PC-9 (cell line): ENCODE results near the gene EPHA4. TPM values are rescaled to one million over a fixed set of nuclear protein-coding genes. Genes with fewer than 3 reads are reported as not detected.
A peak's percentile ranks its signal among the peaks of the same experiment; 100 is the strongest.

Experiments
- BruUV-seq: library from RNA; stranded (reverse); fragments of 400-500 nt; replicated peaks from 2 replicates; lab custom pipeline; 2021; lab: Mats Ljungman, UMichigan
- CTCF ChIA-PET: fragments of 300-600 bp; sonication (Branson Sonifier 250); formaldehyde crosslinking; loops from one replicate; lab custom pipeline; 2022; ENCODE audit warnings: antibody characterized with exemption; lab: Charles Lee
- POLR2A ChIA-PET: fragments of 300-600 bp; sonication (Branson Sonifier 250); formaldehyde crosslinking; loops from one replicate; lab custom pipeline; 2022; ENCODE audit warnings: antibody characterized with exemption; ENCODE audit not compliant: unreplicated experiment; lab: Charles Lee
- DNase-seq, 2 experiments: peaks; one replicate each; pipeline versions ENCODE4 v3.0.0 to v3.0.0-alpha.2; 2015 to 2022; ENCODE audit warnings: mixed read lengths in 1 of 2
- H2AFZ ChIP-seq: fragments of 200-600 bp; sonication (generic); 2 replicates; pipeline ENCODE4 v1.8.1; 2017; ENCODE audit warnings: antibody characterized with exemption
- H3F3A ChIP-seq: fragments of 200-600 bp; sonication (generic); 2 replicates; pipeline ENCODE4 v1.8.1; 2017; ENCODE audit warnings: antibody characterized with exemption, mild to moderate bottlenecking, low read depth; ENCODE audit not compliant: insufficient read depth
- H3K27ac ChIP-seq: fragments of 200-600 bp; sonication (generic); 2 replicates; pipeline ENCODE4 v1.6.1; 2016; ENCODE audit warnings: mixed run types
- H3K27me3 ChIP-seq: fragments of 200-600 bp; sonication (generic); 2 replicates; pipeline ENCODE4 v1.6.1; 2016; ENCODE audit warnings: low read depth, mixed run types; ENCODE audit not compliant: insufficient read depth
- H3K36me3 ChIP-seq: fragments of 200-600 bp; sonication (generic); 2 replicates; pipeline ENCODE4 v1.6.1; 2016; ENCODE audit warnings: low read depth, mixed run types
- H3K4me1 ChIP-seq: fragments of 200-600 bp; sonication (generic); replicated peaks from 2 replicates; pipeline ENCODE4 v1.6.1; 2016; ENCODE audit warnings: mixed run types; ENCODE audit not compliant: insufficient read depth
- H3K4me2 ChIP-seq: fragments of 200-600 bp; sonication (generic); 2 replicates; pipeline ENCODE4 v1.6.1; 2017; ENCODE audit warnings: mixed run types
- H3K4me3 ChIP-seq: fragments of 200-600 bp; sonication (generic); 2 replicates; pipeline ENCODE4 v1.6.1; 2016; ENCODE audit warnings: mixed run types
- H3K79me2 ChIP-seq: fragments of 200-600 bp; sonication (generic); 2 replicates; pipeline ENCODE4 v1.6.1; 2017; ENCODE audit warnings: low read depth, mixed run types
- H3K9me2 ChIP-seq: fragments of 200-600 bp; sonication (generic); 2 replicates; pipeline ENCODE4 v1.8.1; 2017; ENCODE audit warnings: mild to moderate bottlenecking; ENCODE audit not compliant: insufficient read depth
- H3K9me3 ChIP-seq: fragments of 200-600 bp; sonication (generic); 2 replicates; pipeline ENCODE4 v1.8.1; 2016; ENCODE audit warnings: low read depth; ENCODE audit not compliant: insufficient read depth
- H4K20me1 ChIP-seq: fragments of 200-600 bp; sonication (generic); 2 replicates; pipeline ENCODE4 v1.8.1; 2017; ENCODE audit not compliant: insufficient read depth
- EZH2 ChIP-seq: fragments of 200-600 bp; sonication (generic); IDR thresholded peaks from 2 replicates; pipeline ENCODE4 v1.8.0; 2017; ENCODE audit warnings: antibody characterized with exemption, low read depth
- intact Hi-C: fragments of 100-400 bp; cut with micrococcal nuclease; formaldehyde crosslinking; loops from one replicate; pipeline ENCODE4 v1.10.0; 2022; ENCODE audit not compliant: unreplicated experiment
- total RNA-seq: library from RNA; stranded (reverse); gene quantifications from 2 replicates; pipeline ENCODE4 v1.2.3, GENCODE V29; 2021
- TF ChIP-seq, protein P1 (sequence below): fragments of 200-600 bp; sonication (generic); conservative IDR thresholded peaks from 2 replicates; pipeline ENCODE4 v1.6.1; 2017; ENCODE audit warnings: mixed run types, antibody characterized with exemption, mild to moderate bottlenecking, moderate library complexity

The EPHA4 gene
- total RNA-seq, 1 experiment from 2014 or later: 10.6 TPM

GRCh38 chr2:221572821-221573429 is 821 bp upstream of the EPHA4 start:
- Histone ChIP-seq H3K9me3 (no peaks in the 10 kb centered on the region), H3K9me2 (no peaks in the 10 kb centered on the region), H3K36me3 (0 out of 2 replicates have a peak, but pooled peaks cover 2% of the 10 kb centered on the region), H3K79me2 (peaks cover 15% of the 10 kb centered on the region), H3K27ac (peak overlapping the region; percentile 51), H3F3A (peaks cover 14% of the 10 kb centered on the region; the same call in 1 of the 2 replicates), H3K27me3 (no peaks in the 10 kb centered on the region), H3K4me3 (peak overlapping the region; percentile 87), H2AFZ (peak overlapping the region; percentile 98), H4K20me1 (no peaks in the 10 kb centered on the region), H3K4me1 (peaks cover 15% of the 10 kb centered on the region), H3K4me2 (peak overlapping the region; percentile 90)
- no peak for TF ChIP-seq EZH2
- TF ChIP-seq, protein P1, sequence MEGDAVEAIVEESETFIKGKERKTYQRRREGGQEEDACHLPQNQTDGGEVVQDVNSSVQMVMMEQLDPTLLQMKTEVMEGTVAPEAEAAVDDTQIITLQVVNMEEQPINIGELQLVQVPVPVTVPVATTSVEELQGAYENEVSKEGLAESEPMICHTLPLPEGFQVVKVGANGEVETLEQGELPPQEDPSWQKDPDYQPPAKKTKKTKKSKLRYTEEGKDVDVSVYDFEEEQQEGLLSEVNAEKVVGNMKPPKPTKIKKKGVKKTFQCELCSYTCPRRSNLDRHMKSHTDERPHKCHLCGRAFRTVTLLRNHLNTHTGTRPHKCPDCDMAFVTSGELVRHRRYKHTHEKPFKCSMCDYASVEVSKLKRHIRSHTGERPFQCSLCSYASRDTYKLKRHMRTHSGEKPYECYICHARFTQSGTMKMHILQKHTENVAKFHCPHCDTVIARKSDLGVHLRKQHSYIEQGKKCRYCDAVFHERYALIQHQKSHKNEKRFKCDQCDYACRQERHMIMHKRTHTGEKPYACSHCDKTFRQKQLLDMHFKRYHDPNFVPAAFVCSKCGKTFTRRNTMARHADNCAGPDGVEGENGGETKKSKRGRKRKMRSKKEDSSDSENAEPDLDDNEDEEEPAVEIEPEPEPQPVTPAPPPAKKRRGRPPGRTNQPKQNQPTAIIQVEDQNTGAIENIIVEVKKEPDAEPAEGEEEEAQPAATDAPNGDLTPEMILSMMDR: no peak
- POLR2A ChIA-PET: interaction anchor here (0.5 to 0.6 kb wide), 3 partner anchors 11 to 200 kb away, joined by 3 to 4 read pairs (median 3); no protein-coding TSS in a partner anchor
- intact Hi-C loops: loop anchor here (1.0 to 10.0 kb wide), 17 partner anchors 56 to 1836 kb away; no protein-coding TSS in a partner anchor
- peak in 1 of 2 experiments; percentile 68 for DNase-seq
- BruUV-seq: no TSS peak
- CTCF ChIA-PET: interaction anchor here (0.6 to 1.8 kb wide), 9 partner anchors 9 to 424 kb away, joined by 3 to 10 read pairs (median 4); no protein-coding TSS in a partner anchor

- CTCF ChIA-PET: interaction anchor here (0.6 kb wide), 2 partner anchors 61 to 1602 kb away, joined by 3 to 4 read pairs; no protein-coding TSS in a partner anchor
- intact Hi-C loops: loop anchor here (2.0 to 10.0 kb wide), 9 partner anchors 69 to 1477 kb away; no protein-coding TSS in a partner anchor
- H3F3A ChIP-seq: peaks cover 14% of the 10 kb centered on the region; the same call in 1 of the 2 replicates
- H3K9me2 ChIP-seq: no peaks in the 10 kb centered on the region
- POLR2A ChIA-PET: interaction anchor here (0.6 to 0.7 kb wide), 4 partner anchors 11 to 1038 kb away, joined by 3 to 8 read pairs (median 7); no protein-coding TSS in a partner anchor
- H3K9me3 ChIP-seq: no peaks in the 10 kb centered on the region
- peak overlapping the region; percentile 90 for H3K4me2 ChIP-seq
- peak overlapping the region; percentile 98 for H2AFZ ChIP-seq
- no peaks in the 10 kb centered on the region for H4K20me1 ChIP-seq
- peak; percentile 59 to 67 for DNase-seq
- TF ChIP-seq, protein P1: no peak
- no peak for TF ChIP-seq EZH2
- no TSS peak for BruUV-seq
- H3K4me3 ChIP-seq: peak overlapping the region; percentile 87
- H3K4me1 ChIP-seq: peaks cover 15% of the 10 kb centered on the region
- 0 out of 2 replicates have a peak, but pooled peaks cover 11% of the 10 kb centered on the region for H3K36me3 ChIP-seq
- peaks cover 15% of the 10 kb centered on the region for H3K79me2 ChIP-seq
- no peaks in the 10 kb centered on the region for H3K27me3 ChIP-seq
- H3K27ac ChIP-seq: 0 out of 2 replicates have a peak overlapping the region, but pooled peaks have one; percentile 24
Measured at GRCh38 chr2:221571551-221572218, 419 bp downstream of the EPHA4 start.

DNA sequence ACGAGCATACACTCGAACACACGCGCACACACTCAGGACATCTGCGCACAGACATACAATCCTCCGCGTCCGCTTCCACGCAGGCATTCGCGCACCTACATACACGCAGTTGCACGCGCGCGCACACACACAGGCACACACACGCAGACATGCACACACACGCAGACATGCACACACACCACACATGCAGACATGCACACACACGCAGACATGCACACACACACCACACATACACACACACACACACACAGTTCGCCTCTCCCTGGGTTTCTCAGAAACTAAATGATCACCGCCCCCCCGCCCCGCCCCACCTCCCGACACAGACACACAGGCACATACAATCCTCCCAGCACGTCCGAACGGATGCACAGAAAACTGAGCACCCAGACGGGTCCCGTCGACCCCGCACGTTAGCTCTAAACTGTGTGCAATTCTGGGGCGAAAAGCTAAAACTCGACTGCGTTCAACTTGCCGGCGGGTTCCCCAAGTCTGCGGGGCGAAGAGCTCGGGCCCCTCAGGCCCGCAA is 1.0 kb downstream of the EPHA4 start:
- no peaks in the 10 kb centered on the region for H3K9me2 ChIP-seq
- TF ChIP-seq EZH2: no peak
- TF ChIP-seq, protein P1: no peak
- H3K9me3 ChIP-seq: no peaks in the 10 kb centered on the region
- no peaks in the 10 kb centered on the region for H4K20me1 ChIP-seq
- peak overlapping the region; percentile 90 for H3K4me2 ChIP-seq
- H3K79me2 ChIP-seq: peaks cover 15% of the 10 kb centered on the region
- H3K36me3 ChIP-seq: 0 out of 2 replicates have a peak, but pooled peaks cover 11% of the 10 kb centered on the region
- H3F3A ChIP-seq: peaks cover 14% of the 10 kb centered on the region; the same call in 1 of the 2 replicates
- H3K27me3 ChIP-seq: no peaks in the 10 kb centered on the region
- DNase-seq: no peak
- CTCF ChIA-PET: interaction anchor here (0.6 kb wide), 2 partner anchors 61 to 1602 kb away, joined by 3 to 4 read pairs; no protein-coding TSS in a partner anchor
- H3K27ac ChIP-seq: no peak overlapping the region
- peak overlapping the region; percentile 87 for H3K4me3 ChIP-seq
- POLR2A ChIA-PET: interaction anchor here (0.6 to 0.7 kb wide), 3 partner anchors 11 to 1038 kb away, joined by 7 to 8 read pairs (median 7); no protein-coding TSS in a partner anchor
- H2AFZ ChIP-seq: peak overlapping the region; percentile 98
- peaks cover 15% of the 10 kb centered on the region for H3K4me1 ChIP-seq
- intact Hi-C loops: loop anchor here (5.0 to 10.0 kb wide), 5 partner anchors 199 to 1476 kb away; no protein-coding TSS in a partner anchor
- BruUV-seq: no TSS peak
